GM18867 (cell line): ENCODE measurements around the gene AVL9.
"Not testable (repeated sequence)": the region's sequence is repeated elsewhere in the genome, so short reads cannot be mapped to it uniquely, and the experiment has no call there.

ENCODE experiments used
- ATAC-seq: cut with Tn5 transposase; IDR thresholded peaks from one replicate; pipeline ENCODE4 v1.9.1; 2021; ENCODE audit warnings: mild to moderate bottlenecking, moderate library complexity; ENCODE audit not compliant: unreplicated experiment

AVL9 gene

DNA sequence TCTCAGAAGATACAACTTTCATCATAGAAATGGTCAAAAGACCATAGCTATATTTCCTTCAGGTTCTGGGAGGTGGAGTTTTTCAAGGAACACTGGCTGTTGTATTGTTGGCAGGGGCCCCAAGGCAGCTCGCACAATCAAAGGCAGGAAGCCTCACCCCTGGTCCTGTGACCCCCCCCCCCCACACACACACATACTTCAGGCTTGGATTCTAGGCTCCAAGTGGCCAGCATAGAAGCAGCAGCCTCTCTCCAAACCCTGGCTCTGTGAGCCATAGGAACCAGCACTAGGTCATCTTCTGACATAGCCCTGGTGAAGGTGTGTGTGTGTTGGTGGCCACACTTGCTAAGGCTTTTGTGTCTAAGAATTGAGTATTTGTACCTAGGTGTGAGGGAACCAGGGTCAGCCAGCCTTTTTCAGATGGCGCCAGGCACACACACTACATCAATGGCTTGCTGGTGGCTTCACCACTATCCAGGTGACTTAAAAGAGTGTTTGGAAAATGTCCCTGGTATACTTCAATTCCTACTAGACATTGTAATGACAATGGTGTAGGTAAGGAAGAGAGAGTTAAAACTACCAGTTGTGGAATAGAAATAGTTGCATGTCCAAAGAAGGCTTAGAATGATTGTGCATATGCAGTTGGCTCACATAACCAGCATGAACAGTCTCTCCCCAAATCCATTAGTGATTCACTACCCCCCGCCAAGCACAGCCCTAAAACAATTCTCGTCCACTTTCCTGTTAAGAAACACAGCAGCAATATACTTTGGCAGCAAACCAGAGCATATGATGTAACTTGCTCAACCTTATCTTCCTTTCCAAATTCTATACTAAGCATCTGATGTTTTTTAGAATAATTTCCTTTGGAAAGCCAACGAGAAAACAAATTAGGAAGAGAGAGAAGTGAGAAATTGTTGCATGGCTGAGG, 91.3 kb downstream of the AVL9 start:
- ATAC-seq, result no peak

DNA sequence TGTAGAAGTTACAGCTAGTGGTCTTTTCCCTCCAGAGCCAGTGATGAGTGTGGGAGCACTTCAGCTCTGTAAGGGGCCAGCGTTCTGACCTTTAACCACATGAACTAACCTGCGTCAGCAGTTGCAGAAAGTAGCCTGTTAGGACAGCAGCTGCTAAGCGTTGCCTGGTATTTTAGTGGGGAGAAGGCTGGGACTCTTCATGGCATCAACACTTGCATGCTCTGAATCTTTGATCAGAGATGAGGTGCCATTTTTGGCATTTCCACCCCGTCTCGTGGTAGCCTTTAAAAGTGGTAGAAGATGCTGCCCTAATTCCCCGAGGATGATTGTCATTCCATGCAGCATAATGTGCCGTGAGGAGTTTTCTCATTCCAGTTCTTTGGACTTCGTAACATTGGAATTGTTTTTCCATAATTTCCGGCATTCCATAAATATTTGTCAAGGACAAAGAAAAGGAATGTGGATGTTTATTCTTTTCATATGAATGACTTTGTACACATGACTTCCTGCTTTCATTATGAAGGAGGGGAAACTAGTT, 92.2 kb downstream of the AVL9 start:
- no peak for ATAC-seq

DNA sequence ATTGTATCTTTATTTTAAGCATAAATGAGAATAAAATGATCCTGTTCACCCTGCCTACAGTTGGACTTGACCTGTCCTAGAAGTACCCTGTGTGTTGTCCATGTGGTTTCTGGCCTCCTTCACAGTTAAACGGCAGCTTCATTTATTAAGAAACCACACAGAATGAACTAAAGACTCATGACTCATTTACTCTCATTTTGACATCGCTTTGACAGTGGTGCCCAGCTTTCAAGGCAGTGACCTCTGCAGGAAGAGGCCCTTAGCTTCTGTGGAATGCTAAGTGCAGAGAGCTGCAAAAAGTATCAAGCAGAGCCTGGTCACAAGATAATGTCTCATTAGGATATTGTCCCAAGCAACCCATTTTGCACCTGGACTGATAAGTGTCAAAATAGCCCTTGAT, 93.4 kb downstream of the AVL9 start:
- ATAC-seq, result no peak

DNA sequence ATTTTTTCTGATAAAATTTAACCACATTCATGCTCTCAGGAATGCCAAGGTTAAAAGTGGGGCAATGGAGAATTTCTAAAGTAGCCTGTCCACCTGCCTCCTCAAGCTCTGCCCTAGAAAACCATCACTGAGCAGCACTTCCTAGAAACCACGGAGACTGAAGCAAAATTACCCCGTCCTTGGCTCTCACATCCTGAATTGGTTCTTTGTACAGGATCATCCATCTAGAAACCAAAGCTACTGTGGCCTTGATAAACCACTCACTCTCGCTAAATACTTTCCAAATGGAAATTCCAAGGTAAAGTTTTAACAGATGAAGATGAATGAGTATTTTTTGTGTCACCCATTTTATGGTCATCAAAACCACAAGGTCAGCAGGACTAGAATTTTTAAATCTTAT, 96.6 kb downstream of the AVL9 start:
- ATAC-seq, result no peak

DNA sequence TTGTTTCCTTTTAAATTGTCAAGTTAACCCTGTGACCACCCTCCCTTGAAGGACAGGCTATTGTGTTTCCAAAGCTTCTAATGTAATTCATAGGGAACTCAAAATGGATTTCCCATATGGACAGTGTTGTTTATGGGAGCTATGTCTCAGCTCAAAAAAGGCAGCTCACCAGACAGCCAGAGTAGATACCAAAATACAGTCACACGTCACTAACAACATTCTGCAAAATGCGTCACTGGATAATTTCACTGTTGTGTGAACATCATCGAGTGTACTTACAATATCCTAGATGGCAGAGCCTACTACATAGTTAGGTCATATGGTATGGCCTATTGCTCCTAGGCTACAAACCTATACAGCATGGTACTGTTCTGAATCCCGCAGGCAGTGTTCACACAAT, 97.4 kb downstream of the AVL9 start:
- ATAC-seq, result no peak

DNA sequence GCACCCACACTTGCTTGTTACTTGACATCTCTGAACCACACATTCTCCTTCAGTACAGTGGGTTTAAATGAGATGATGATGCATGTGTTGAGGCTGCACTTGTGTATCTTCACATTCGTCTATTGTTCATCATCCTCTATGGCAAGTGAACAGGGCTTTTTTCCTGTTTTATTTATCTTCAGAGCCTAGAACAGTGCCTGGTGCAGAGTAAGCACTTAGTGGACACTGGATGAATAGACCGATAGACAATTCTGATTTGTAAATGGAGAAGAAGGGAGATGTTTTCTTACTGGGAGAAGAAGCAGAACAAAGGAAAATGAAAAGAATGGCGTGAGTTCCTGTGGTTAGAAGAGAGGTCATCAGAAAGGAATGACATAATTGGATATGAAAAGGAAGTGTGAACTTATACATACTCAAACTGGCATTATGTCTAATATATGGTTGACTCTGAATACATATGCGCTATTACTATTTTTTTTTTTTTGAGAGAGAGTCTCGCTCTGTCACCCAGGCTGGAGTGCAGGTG, 99.7 kb downstream of the AVL9 start:
- ATAC-seq, result no peak

DNA sequence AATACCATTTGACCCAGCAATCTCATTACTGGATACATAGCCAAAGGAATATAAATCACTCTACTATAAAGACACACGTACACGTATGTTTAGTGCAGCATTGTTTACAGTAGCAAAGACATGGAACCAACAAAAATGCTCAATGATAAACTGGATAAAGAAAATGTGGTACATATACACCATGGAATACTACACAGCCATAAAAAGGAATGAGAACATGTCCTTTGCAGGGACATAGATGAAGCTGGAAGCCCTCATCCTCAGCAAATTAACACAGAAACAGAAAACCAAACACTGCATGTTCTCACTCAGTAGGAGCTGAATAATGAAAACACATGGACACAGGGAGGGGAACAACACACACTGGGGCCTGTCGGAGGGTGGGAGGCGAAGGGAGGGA, 105.9 kb downstream of the AVL9 start:
- not testable (repeated sequence) for ATAC-seq

DNA sequence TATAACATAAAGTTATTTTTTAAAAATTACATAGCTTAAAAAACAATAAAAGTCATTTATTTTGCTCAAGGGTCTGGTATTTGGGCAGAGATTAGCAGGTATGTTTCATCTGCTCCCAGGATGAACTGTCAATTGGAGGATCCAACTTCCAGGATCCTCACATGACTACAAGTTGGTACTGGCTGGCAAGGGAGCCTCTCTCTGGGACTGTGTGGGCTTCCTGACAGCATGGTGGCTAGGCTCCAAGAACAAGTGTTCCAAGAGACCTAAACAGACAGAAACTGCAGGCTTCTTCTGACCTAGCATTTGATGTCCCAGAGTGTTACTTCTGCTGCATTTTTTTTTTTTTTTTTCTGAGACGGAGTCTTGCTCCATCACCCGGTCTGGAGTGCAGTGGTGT, 107.2 kb downstream of the AVL9 start:
- no peak for ATAC-seq

DNA sequence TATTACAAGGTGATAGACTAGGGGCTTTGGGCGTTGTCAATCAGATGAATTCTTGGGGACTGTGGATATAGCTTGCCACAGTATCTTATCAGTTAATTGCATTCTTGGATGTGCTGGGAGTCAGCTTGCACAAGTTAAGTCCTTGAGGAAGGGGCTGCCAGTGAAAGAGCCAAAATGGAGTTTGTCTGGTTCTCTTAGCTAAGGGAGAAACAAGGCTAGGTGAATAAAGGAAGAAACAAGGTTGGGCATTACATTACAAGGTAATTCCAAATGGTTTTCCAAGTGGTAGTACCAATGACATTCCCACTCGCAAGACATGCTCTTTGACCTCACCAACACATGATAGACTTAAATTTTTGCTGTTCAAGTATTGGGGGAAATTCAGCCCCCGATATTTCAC, 108.2 kb downstream of the AVL9 start:
- ATAC-seq, result not testable (repeated sequence)

DNA sequence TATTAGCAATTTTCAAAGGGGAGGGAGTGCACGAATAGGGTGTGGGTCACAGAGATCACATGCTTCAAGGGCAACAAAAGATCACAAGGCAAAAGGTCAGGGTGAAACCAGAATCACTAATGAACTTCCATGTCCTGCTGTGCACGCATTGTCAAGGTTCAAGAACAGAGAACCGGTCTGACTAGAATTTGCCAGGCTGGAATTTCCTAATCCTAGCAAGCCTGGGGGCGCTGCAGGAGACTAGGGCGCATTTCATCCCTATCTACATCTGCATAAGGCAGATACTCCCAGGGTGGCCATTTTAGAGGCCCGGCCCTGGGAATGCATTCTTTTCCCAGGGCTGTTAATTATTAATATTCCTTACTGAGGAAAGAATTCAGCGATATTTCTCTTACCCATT, 108.8 kb downstream of the AVL9 start:
- ATAC-seq, result not testable (repeated sequence)

DNA sequence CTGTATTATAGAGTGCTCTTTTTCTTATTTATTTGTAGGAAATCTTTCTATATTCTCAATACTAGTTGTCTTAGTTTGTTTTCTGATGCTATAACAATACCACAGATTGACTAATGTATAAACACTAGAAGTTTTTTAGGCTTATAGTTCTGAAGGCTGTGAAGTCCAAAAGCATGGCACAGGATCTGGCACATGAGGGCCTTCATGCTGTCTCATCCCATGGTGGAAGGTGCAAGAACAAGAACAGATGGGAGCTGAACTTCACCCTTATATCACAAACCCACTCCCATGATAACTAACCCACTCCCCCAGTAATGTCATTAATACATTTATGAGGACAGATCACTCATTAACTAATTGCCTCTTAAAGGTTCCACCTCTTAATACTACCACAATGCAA, 109.7 kb downstream of the AVL9 start:
- no peak for ATAC-seq

DNA sequence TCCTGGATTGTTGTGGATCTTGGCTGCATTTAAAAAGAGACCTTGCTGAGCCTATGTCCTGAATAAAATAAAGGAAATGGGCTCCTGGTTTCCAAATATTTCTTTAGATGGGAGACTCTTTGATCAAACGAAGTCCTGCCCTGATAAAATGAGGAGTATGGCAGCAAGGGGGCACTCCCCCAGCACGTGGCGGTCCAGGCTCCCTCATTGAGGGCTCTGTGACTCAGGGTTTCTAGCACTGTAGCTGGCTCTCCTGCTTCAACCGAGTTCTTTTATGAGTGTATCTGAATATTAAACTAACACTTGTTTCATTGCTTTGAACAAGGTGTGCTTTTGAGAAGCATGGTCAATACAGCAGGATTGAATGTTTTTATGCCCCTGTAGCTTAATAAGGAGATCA, 114.2 kb downstream of the AVL9 start:
- ATAC-seq, result no peak

DNA sequence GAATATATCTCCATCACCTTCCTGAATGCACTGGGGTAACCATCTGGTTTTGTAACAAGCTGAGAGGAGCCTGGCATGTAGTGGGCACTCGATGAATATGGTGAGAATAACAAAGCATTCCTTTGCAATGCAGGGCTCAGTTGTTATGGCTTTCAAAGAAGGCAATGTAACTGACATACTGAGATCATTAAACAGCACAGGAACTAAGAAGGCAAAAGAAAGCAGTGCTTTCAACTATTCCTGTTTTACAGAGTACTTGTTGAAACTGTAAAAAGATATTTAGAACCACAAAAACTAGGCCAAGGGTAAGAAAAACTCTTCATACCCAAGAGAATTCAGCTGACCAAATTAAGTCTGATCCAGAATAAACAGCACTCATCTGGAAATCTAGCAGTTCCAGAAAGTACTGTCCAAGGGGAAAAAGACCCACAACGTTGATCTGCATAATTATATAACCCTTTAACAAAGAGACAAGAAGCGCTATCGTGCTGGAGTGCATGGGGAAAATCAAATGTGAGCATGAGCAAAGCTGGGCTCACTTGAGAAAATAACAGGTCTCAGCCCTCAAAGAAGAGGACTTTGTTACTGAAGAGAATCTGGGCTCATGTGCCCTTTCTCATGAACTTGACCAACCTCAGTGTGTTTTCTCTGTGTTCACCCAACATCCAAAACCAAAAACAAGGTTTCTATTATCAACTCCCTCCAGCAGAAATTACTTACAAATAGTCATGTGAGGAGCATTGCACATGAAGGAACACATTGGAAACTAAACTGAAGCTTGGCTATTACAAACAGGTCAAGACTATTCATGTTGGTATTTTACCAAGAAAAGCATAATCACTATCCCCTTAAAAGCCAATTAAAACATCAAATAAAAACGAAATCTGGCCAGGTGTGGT, 116.2 kb downstream of the AVL9 start:
- no peak for ATAC-seq

DNA sequence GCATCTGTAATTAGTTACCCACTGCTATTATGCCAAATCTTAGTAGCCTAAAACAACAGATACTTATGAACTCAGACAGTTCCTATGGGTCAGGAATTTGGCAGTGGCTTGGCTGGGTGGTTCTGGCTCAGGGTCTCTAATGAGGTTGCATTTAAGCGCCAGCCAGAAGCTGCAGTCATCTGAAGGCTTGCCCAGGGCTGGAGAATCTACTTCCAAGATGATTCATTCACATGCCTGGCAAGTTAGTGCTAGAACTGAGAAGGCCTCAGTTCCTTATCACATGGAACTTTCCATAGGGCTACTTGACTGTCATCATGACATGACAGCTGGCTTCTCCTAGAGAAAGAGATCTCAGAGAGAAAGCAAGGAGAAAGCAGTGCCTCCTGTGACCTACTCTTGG, 121.3 kb downstream of the AVL9 start:
- ATAC-seq, result no peak

DNA sequence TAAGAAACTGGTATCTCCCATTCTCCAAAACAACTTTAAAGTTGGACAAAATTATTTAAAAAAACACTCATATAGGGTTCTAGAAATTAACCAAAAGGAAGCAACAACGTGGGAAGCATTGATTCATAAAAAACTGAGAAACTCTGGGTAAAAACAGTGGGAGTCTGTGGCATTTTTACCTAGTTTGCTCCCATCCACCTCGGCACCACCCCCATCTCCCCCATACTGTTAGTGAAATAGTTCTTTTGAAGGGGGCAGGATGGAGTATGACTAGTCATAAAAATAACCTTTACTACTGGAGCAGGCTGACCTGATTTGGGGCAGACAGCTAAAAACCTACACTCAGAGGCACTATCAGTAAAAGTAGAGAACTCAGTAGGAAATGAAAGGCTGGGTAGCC, 123.2 kb downstream of the AVL9 start:
- no peak for ATAC-seq

DNA sequence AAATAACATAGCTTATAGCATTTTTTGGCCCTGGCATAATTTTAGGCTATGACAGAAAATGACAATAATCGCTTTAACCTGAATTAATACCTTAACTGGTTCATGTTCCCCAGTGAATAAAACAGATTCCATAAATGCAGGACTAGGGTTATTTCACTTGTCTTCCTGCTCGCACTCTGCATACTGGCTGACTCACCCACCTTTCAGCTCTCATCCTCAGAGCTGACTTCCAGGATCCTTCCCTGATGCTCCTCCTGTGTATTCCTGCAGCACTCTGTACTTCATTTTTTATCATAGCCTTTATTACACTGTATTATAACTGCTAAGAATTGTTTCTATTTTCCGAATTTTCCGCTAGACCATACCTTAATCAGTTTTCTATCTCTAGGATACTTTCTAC, 123.7 kb downstream of the AVL9 start:
- no peak for ATAC-seq

DNA sequence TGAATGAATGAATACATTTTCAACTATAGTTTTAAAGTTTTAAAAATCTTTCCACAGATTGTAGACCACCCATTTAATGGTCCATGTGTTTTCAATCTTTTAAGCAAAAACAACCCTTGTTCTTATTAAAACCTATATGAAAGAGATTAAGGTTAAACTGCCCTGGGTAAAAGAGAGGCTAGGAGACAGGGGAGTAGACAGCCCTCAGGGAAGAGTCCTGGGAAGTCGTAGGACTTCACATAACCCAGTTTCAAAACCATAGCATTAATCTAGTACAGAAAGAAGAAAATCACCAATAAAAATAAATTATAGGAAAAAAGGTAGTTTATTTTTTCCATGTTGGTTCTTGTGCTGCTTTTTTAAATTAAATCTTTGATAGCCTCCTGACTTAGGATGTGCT, 124.1 kb downstream of the AVL9 start:
- not testable (repeated sequence) for ATAC-seq

DNA sequence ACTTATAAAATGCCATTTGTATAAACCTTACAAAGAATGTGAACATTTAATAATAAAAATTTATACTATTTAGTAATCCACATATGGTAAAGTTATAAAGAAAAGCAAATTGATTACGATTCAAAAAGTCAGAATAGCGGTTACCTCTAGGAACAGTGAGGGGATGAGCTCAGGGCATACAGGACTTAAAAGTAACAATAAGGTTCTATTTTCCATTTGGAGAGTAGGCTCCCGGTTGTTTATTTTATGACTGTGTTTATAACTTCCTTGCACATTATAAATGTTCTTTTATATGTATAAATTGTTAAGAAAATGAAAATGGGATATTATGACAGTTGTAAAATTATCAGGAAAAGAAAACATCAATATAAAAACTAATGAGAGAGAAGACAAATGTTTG, 135.7 kb downstream of the AVL9 start:
- ATAC-seq, result no peak

DNA sequence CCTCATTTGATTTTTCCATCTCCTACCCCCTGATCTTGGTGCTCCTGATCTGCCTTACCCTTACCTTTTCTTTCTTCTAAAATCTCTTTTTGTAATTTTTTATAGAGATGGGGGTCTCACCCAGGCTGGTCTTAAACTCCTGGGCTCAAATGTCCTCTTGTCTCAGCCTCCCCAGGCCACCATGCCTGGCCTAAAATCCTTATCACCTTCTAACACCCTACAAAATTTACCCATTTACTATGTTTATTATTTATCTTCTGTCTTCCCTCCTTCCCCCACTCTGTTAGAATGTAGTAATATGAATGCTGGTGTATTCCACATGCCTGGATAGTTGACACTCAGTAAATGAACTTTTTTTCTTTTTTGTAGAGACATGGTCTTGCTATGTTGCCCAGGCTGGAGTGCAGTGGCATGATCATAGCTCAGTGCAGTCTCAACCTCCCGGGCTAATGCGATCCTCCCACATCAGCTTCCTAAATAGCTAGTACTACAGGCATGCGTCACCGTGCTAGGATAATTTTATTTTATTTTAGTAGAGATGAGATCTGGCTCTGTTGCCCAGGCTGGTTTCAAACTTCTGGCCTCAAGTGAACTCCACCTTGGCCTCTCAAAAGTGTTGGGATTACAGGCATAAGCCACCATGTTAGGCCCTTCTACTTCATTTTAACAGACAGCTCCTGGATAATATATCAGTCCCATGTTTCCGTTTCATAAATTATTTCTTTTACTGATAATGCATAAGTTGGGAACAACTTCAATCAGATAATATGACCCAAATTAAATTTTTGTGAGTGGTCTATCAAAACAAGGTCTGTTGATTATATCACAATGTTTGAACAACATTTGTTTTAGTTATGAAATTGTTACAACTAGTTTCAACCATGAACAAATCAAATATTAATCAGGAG, 136.6 kb downstream of the AVL9 start:
- ATAC-seq, result not testable (repeated sequence)

DNA sequence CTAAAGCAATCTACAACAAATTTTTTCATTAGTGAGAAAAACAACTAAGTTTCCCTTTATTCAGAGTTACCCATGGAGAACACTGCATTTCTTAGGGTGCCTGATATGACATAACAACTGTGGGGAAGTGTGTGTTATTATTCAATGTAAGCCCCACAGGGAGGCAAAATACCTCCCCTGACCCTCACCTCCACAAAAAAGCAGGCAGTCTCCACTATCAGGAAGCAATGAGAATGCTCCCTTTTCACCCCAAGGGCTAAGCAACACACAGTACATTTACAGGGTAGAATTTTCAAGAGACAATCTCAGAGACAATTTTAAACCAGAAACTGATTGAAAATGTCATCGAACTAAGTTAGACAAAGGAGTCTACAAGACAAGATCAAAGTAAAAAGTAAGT, 138.2 kb downstream of the AVL9 start:
- not testable (repeated sequence) for ATAC-seq
